Pancreas (tissue), 10 donors: ENCODE results near the gene MCC. TPM values are rescaled to one million over a fixed set of nuclear protein-coding genes. Genes with fewer than 3 reads are reported as not detected.
A peak's percentile ranks its signal among the peaks of the same experiment; 100 is the strongest.

Source experiments
- ATAC-seq, 4 donors: fragments of 200-7000 bp; cut with Tn5 transposase; one replicate each; pipeline versions ENCODE4 v1.8.0 to v1.9.1; 2020; ENCODE audit warnings: mild to moderate bottlenecking in 4 of 4, moderate library complexity in 4 of 4
- DNase-seq, 6 donors: peaks; one replicate each; pipeline ENCODE4 v3.0.0-alpha.2; 2020
- FAIRE-seq: peaks from 2 replicates; lab custom pipeline; 2012; peaks lifted over from hg19 to GRCh38; lab: Jason Lieb, UNC
- H3K27ac ChIP-seq, 4 donors: fragments of 200-600 bp; sonication (generic); 1 replicate in 3 of 4; 2 replicates in 1 of 4; pipeline versions ENCODE4 v1.5.0 to v1.8.0; 2020
- H3K27me3 ChIP-seq, 4 donors: fragments of 200-600 bp; one replicate each; pipeline ENCODE4 v1.8.0; 2021
- H3K36me3 ChIP-seq, 3 donors: fragments of 200-600 bp; sonication (generic) in 1 of 3; one replicate each; pipeline versions ENCODE4 v1.5.0 to v1.8.0; 2020 to 2021
- H3K4me1 ChIP-seq, 3 donors: fragments of 200-600 bp; one replicate each; pipeline ENCODE4 v1.8.0; 2021
- H3K4me3 ChIP-seq, 4 donors: fragments of 200-600 bp; sonication (generic) in 2 of 4; one replicate each; pipeline versions ENCODE4 v1.5.0 to v1.8.0; 2020 to 2021
- H3K9me3 ChIP-seq, 4 donors: fragments of 200-600 bp; one replicate each; pipeline ENCODE4 v1.8.0; 2021
- CTCF ChIP-seq, 4 donors: fragments of 200-600 bp; sonication (generic) in 3 of 4; IDR thresholded peaks; one replicate each; pipeline versions ENCODE4 v1.5.0 to v1.8.0; 2021; ENCODE audit warnings: antibody characterized with exemption in 4 of 4
- WGBS, 2 donors: extraction: QIAGEN DNeasy Blood & Tissue Kit; methylation state at CpG; one replicate each; pipeline ENCODE4 v1.1.7; 2013; 5-methylcytosine and 5-hydroxymethylcytosine counted together
- intact Hi-C, 3 donors: fragments of 100-400 bp; cut with DNase I; formaldehyde crosslinking; loops; one replicate each; pipeline versions ENCODE4 v1.11.1 to v1.14.2; 2022
- polyA plus RNA-seq, 2 donors: library from polyadenylated mRNA; stranded (reverse); fragments of 200-250 nt; gene quantifications; one replicate each; pipeline ENCODE4 v1.2.3, GENCODE V29; 2013
- total RNA-seq, 6 donors: library from RNA; stranded (reverse); fragmentation: NEBNext Ultra II Directional in 4 of 6; extraction: Animal tissue kit (Norgen Biotek cat#: 25700) in 4 of 6; gene quantifications; one replicate each; pipeline versions ENCODE4 v1.2.1 to v1.2.4, GENCODE V29; 2021 to 2023
- donor health status: healthy with polysubstance abuse.
- donor health status: DM: no; HTN: no; CAD: no; lungs with moderate emphysema.
- donor health status: DM: no; HTN: no; CAD: no.
- donor health status: control.
- donor health status: control.
- donor health status: Bipolar disorder and iron deficiency.
- donor health status: DM: yes; HTN: yes; CAD: no.
- donor health status: DM: no; HTN: no; CAD: no.
- donor health status: DM: no; HTN: no; CAD: no.
- donor health status: DM: yes; HTN: yes; CAD: no.

Gene MCC
- total and polyA plus RNA-seq, 8 donors = 1.3 to 8.3 (median 4.0) TPM

- H3K27ac ChIP-seq = peak overlapping the region in 1 of 4 donors; percentile 77
- WGBS, 2 donors = 2% methylated on average over 8 of the region's 8 CpGs
- H3K4me1 ChIP-seq = peaks cover 0 to 5% (median 0%) of the 10 kb centered on the region in 3 donors
- no peaks in the 10 kb centered on the region for H3K36me3 ChIP-seq
- H3K4me3 ChIP-seq = peak overlapping the region in 3 of 4 donors; percentile 60 to 84 (median 64)
- no peak for TF ChIP-seq CTCF (IDR thresholded peaks at IDR 0.05)
- no peaks in the 10 kb centered on the region for H3K27me3 ChIP-seq
- ATAC-seq (peak in 2 of 4 donors; percentile 4 to 5), FAIRE-seq (no peak), DNase-seq (no peak)
- intact Hi-C loops = loop anchor here in 1 of 3 donors (10.0 kb wide), 1 partner anchor 1270 kb away; no protein-coding TSS in a partner anchor
- no peaks in the 10 kb centered on the region for H3K9me3 ChIP-seq
These were observed 193.1 kb downstream of the MCC start for GRCh38 chr5:113295111-113295539.

DNA sequence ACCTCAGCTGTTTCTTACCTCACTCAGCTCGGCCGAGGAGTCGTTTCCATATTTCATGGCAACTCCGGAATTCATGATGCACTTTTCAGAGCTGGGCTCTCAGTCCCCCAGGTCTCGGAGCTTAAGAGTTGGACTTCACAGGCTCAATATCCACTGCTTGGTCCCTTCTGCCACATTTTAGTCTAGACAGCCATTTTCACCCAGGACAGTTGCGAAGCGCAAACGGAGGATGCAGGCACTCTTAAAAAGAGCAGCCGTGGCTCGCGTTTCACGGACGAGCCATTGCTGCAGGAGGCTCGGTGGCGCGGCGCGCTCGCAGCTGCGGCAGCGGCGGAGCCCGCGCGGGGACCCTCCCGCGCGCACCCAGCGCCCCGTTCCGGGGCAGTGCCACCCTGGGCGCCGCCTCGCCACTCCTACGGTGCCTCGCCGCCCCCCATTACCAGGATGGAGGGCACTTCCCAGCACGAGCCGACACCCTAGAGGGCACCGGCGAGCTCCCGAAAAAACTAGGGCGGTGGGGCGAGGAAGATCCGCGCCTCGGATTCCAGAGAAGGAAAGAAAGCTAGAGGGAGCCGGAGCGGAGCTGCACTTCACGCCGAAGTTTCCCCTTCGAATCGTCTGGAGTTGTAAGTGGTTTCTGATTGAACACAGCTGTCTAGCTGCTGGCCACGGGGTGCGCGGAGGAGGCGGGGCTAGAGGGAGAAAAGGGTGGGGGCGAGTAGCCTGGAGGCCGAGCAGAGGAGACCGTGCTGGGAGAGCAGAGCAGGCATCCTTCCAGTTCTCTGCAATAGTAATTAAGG is 193.7 kb downstream of the MCC start:
- WGBS, 2 donors = 0 to 1% methylated on average over 55 to 60 of the region's 60 CpGs
- Histone ChIP-seq H3K27ac (peak overlapping the region in 3 of 4 donors; percentile 76 to 78 (median 77)), H3K27me3 (no peaks in the 10 kb centered on the region), H3K36me3 (no peaks in the 10 kb centered on the region), H3K9me3 (no peaks in the 10 kb centered on the region), H3K4me3 (peak overlapping the region; percentile 46 to 84 (median 62)), H3K4me1 (peaks cover 0 to 5% (median 0%) of the 10 kb centered on the region in 3 donors)
- DNase-seq (peak; percentile 76 to 88 (median 80)), FAIRE-seq (no peak), ATAC-seq (peak; percentile 92 to 96 (median 95))
- intact Hi-C loops = loop anchor here in 1 of 3 donors (10.0 kb wide), 1 partner anchor 1270 kb away; no protein-coding TSS in a partner anchor
- no peak for TF ChIP-seq CTCF (IDR thresholded peaks at IDR 0.05)

DNA sequence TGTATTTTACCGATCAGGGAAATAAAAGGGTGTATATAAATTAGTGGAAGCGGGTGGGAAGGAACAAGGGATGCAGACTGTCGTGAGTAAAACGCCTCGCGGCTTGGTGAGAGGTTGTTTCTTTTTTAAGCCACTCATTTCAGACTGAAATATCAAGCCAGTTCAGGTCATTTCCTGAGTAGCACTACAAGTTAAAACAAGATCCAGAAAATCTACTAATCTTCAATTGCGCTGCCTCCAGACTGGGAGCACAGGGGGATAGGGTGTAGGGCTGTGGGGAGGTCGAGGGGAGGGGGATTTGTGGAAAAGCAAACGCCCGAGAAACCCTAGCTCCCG is 194.3 kb downstream of the MCC start:
- intact Hi-C loops = loop anchor here in 1 of 3 donors (10.0 kb wide), 1 partner anchor 1269 kb away; no protein-coding TSS in a partner anchor
- H3K36me3 ChIP-seq = no peaks in the 10 kb centered on the region
- H3K9me3 ChIP-seq = no peaks in the 10 kb centered on the region
- peaks cover 0 to 5% (median 0%) of the 10 kb centered on the region in 3 donors for H3K4me1 ChIP-seq
- ATAC-seq = peak in 3 of 4 donors; percentile 18 to 34 (median 25)
- no peak for TF ChIP-seq CTCF (IDR thresholded peaks at IDR 0.05)
- DNase-seq = no peak
- H3K27ac ChIP-seq = peak overlapping the region in 3 of 4 donors; percentile 76 to 78 (median 77)
- H3K4me3 ChIP-seq = peak overlapping the region; percentile 46 to 84 (median 62)
- WGBS, 2 donors = 0 to 1% methylated on average over 11 of the region's 11 CpGs
- no peaks in the 10 kb centered on the region for H3K27me3 ChIP-seq
- FAIRE-seq = no peak

DNA sequence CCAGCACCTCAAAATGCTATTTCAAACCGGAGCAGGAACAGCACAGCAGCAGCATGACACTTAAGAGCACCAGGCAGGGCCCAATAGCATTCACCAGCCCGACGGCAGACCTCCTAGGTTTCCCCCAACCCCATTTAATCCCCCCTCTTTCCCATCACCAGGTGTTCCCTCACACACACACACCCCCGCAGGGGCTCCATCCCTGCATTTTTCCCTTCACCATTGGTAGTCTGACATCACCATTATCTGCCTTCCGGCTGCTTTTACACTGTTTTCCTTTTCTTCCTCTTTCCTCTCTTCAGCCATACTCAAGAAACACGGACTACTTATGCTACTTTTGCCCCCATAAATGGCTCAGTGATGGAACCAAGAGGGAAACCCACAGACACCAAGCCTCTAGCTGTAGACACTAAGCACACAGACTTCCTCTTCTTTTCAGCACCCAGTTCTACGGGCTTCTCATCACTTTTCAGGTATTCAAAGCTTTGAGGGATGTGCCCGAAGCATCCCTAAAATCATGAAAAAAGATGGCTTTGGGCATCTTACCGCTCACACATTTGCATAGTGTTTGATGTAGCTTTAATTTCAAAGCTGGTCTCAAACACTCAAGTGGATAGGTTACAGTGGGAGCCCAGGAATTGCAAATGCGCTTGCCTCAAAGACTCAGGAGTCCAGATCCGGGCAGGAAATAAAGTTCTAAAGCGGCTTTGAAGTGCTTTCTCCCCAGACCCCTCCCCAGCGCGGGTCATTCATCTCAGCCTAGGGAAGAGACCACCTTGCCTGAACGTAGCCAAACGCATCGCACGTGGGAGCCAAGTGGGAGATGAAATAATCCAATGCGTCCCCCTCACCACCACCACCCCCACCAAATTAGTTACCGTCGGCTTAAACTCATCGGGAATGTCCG is 194.9 kb downstream of the MCC start:
- Histone ChIP-seq H3K9me3 (no peaks in the 10 kb centered on the region), H3K27me3 (no peaks in the 10 kb centered on the region), H3K36me3 (no peaks in the 10 kb centered on the region), H3K4me1 (peaks cover 0 to 5% (median 0%) of the 10 kb centered on the region in 3 donors), H3K27ac (peak overlapping the region in 1 of 4 donors; percentile 77), H3K4me3 (peak overlapping the region; percentile 46 to 84 (median 62))
- peak in 1 of 6 donors; percentile 18 for DNase-seq
- 23 to 29% methylated on average over 23 of the region's 23 CpGs for WGBS, 2 donors
- intact Hi-C loops = loop anchor here in 1 of 3 donors (10.0 kb wide), 1 partner anchor 1269 kb away; no protein-coding TSS in a partner anchor
- no peak for TF ChIP-seq CTCF (IDR thresholded peaks at IDR 0.05)
- ATAC-seq = peak in 1 of 4 donors; percentile 15
- FAIRE-seq = no peak
